Mesenchymal stem cell (in vitro differentiated cells and primary cell): ENCODE measurements around the gene SYPL1. TPM values are rescaled to one million over a fixed set of nuclear protein-coding genes. Genes with fewer than 3 reads are reported as not detected.

ENCODE experiments used
- DNase-seq: peaks from one replicate; pipeline ENCODE4 v3.0.0-alpha.2; 2013
- H2AFZ ChIP-seq: one replicate; pipeline ENCODE4 v1.6.1; 2013; ENCODE audit warnings: low read depth, mild to moderate bottlenecking, control low read depth, inconsistent platforms, low read length, moderate library complexity
- H2AK5ac ChIP-seq: 2 replicates; pipeline ENCODE4 v1.6.1; 2013; ENCODE audit warnings: low read length, moderate library complexity, mild to moderate bottlenecking, inconsistent platforms; ENCODE audit not compliant: severe bottlenecking
- H2BK120ac ChIP-seq: one replicate; pipeline ENCODE4 v1.6.1; 2013; ENCODE audit warnings: low read depth, mild to moderate bottlenecking, inconsistent platforms, low read length, moderate library complexity
- H2BK12ac ChIP-seq, 2 experiments: one replicate each; pipeline ENCODE4 v1.6.1; 2013; ENCODE audit warnings: inconsistent platforms in 2 of 2, low read length in 2 of 2, mild to moderate bottlenecking in 2 of 2, moderate library complexity in 2 of 2, control low read depth in 1 of 2
- H2BK15ac ChIP-seq: one replicate; pipeline ENCODE4 v1.6.1; 2013; ENCODE audit warnings: mild to moderate bottlenecking, low read depth, inconsistent platforms; ENCODE audit not compliant: poor library complexity, severe bottlenecking
- H2BK5ac ChIP-seq: 2 replicates; pipeline ENCODE4 v1.6.1; 2013; ENCODE audit warnings: low read depth, mild to moderate bottlenecking, low read length, control low read depth, inconsistent platforms; ENCODE audit not compliant: poor library complexity, severe bottlenecking
- H3K14ac ChIP-seq, 2 experiments: one replicate each; pipeline ENCODE4 v1.6.1; 2013; ENCODE audit warnings: inconsistent platforms in 2 of 2, low read length in 2 of 2, control low read depth in 1 of 2, mild to moderate bottlenecking in 1 of 2, moderate library complexity in 1 of 2
- H3K18ac ChIP-seq, 2 experiments: one replicate each; pipeline ENCODE4 v1.6.1; 2013; ENCODE audit warnings: inconsistent platforms in 2 of 2, low read length in 2 of 2, control low read depth in 1 of 2, low read depth in 1 of 2, mild to moderate bottlenecking in 1 of 2
- H3K23ac ChIP-seq, 2 experiments: one replicate each; pipeline ENCODE4 v1.6.1; 2013; ENCODE audit warnings: inconsistent platforms in 2 of 2, low read length in 2 of 2, mild to moderate bottlenecking in 2 of 2, moderate library complexity in 2 of 2, control low read depth in 1 of 2
- H3K27ac ChIP-seq: 2 replicates; pipeline ENCODE4 v1.5.1; 2013; ENCODE audit warnings: mild to moderate bottlenecking, moderate library complexity, low read length, control low read depth, inconsistent platforms; ENCODE audit not compliant: poor library complexity, severe bottlenecking
- H3K27me3 ChIP-seq, 2 experiments: 2 replicates each; pipeline versions ENCODE4 v1.6.1 to v1.7.0; 2013; ENCODE audit warnings: low read length in 2 of 2, mild to moderate bottlenecking in 2 of 2, moderate library complexity in 2 of 2, control low read depth in 1 of 2, inconsistent platforms in 1 of 2; ENCODE audit not compliant: control insufficient read depth in 1 of 2, insufficient read depth in 1 of 2
- H3K36me3 ChIP-seq, 2 experiments: 2 replicates each; pipeline versions ENCODE4 v1.6.1 to v1.7.0; 2013; ENCODE audit warnings: low read length in 2 of 2, control low read depth in 1 of 2, inconsistent platforms in 1 of 2, low read depth in 1 of 2, mild to moderate bottlenecking in 1 of 2; ENCODE audit not compliant: insufficient read depth in 2 of 2, control insufficient read depth in 1 of 2
- H3K4ac ChIP-seq, 2 experiments: one replicate each; pipeline ENCODE4 v1.6.1; 2013; ENCODE audit warnings: inconsistent platforms in 2 of 2, low read length in 2 of 2, mild to moderate bottlenecking in 2 of 2, moderate library complexity in 2 of 2, control low read depth in 1 of 2, low read depth in 1 of 2
- H3K4me1 ChIP-seq: 2 replicates; pipeline ENCODE4 v1.6.1; 2013; ENCODE audit warnings: low read depth, low read length, control low read depth; ENCODE audit not compliant: control insufficient read depth, insufficient read depth
- H3K4me2 ChIP-seq: 2 replicates; pipeline ENCODE4 v1.6.1; 2013; ENCODE audit warnings: low read length, mild to moderate bottlenecking, inconsistent platforms; ENCODE audit not compliant: poor library complexity, severe bottlenecking
- H3K4me3 ChIP-seq, 2 experiments: 2 replicates each; pipeline versions ENCODE4 v1.5.1 to v1.7.0; 2013; ENCODE audit warnings: low read length in 2 of 2, mild to moderate bottlenecking in 2 of 2, control low read depth in 1 of 2, low read depth in 1 of 2; ENCODE audit not compliant: insufficient read depth in 1 of 2
- H3K79me1 ChIP-seq: replicated peaks from 2 replicates; pipeline ENCODE4 v1.6.1; 2013; ENCODE audit warnings: mild to moderate bottlenecking, control low read depth, low read length, inconsistent platforms; ENCODE audit not compliant: poor library complexity, severe bottlenecking
- H3K9ac ChIP-seq: 2 replicates; pipeline ENCODE4 v1.7.0; 2013; ENCODE audit warnings: mild to moderate bottlenecking, low read length, moderate library complexity
- H3K9me3 ChIP-seq: 2 replicates; pipeline ENCODE4 v1.7.0; 2013; ENCODE audit warnings: mild to moderate bottlenecking, low read length; ENCODE audit not compliant: control insufficient read depth
- H4K8ac ChIP-seq: one replicate; pipeline ENCODE4 v1.6.1; 2013; ENCODE audit warnings: inconsistent platforms, mild to moderate bottlenecking, low read length, moderate library complexity
- H4K91ac ChIP-seq: one replicate; pipeline ENCODE4 v1.6.1; 2013; ENCODE audit warnings: mild to moderate bottlenecking, low read length, inconsistent platforms
- WGBS: methylation state at CpG from one replicate; pipeline ENCODE4 v1.1.7; 2013; ENCODE audit warnings: mixed read lengths; 5-methylcytosine and 5-hydroxymethylcytosine counted together
- polyA plus RNA-seq, 2 experiments: library from polyadenylated mRNA; stranded (reverse); fragments of 200-250 nt; gene quantifications; one replicate each; pipeline ENCODE4 v1.2.3, GENCODE V29; 2013

The SYPL1 gene
- polyA plus RNA-seq (2013, experiment 1 of 2) = 61.5 TPM
- 68.5 TPM for polyA plus RNA-seq (2013, experiment 2 of 2)

DNA sequence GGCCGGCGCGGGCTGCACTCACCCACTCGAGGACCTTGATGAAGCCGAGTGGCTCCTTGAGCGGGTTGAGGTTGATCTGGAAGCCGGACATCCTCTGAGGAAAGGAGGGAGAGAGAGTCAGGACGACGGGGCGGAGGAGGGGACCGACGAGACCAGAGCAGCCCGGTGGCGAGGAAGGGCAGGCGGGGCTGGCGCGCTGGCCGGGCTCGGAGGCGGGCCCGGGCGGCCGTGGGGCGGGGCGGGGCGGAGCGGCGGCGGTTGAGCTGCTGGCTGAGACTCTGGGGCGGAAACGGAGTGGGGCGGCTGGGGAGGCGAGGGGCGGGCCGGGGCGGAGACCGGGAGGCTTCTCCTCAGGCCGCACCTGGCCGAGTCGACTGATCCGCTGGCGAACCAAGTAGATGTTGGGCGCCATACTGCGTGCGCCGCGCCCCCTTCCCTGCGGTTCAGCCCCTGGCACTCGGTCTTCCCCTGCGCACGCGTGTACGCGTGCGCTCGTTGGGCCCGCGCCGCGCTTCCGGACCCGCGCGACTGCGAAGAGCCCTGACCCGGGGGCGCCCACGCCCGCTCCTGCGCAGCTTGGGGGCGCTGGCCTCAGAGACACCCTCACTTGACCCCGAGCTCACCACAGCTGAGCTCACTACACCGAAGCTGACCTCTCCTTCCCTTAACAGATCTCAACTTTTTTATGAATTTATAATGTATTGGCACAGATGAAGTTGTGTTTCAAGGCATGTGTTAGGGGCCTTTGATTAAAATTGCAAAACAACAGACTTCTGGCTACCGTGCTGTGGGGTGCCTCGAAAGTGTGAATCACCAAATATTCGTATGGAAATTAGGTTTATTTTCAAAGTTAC is at the start of gene SYPL1:
Gene SYPL1 (minus strand): TSS at position 195 of the 854 bp plus-strand sequence. CDS start 104 bp downstream, at position 91.
- Histone ChIP-seq H3K14ac (peak within 1 kb of the TSS; percentile 43 to 98), H2BK120ac (peak within 1 kb of the TSS; percentile 97), H2AFZ (peak within 1 kb of the TSS; percentile 91), H3K4me2 (peak within 1 kb of the TSS; percentile 84), H3K4ac (peak within 1 kb of the TSS; percentile 91 to 99), H3K27me3 (no peaks in the 10 kb centered on the region), H4K91ac (peak within 1 kb of the TSS; percentile 93), H3K9ac (peak within 1 kb of the TSS; percentile 94), H3K4me3 (peak within 1 kb of the TSS; percentile 84 to 85), H3K23ac (peak within 1 kb of the TSS; percentile 82 to 96), H3K9me3 (no peaks in the 10 kb centered on the region), H3K36me3 (no peaks in the 10 kb centered on the region), H4K8ac (peak within 1 kb of the TSS; percentile 97), H2AK5ac (peak within 1 kb of the TSS; percentile 49), H2BK5ac (peak within 1 kb of the TSS; percentile 99), H3K27ac (peak within 1 kb of the TSS; percentile 97), H3K79me1 (no peaks in the 10 kb centered on the region), H3K4me1 (no peaks in the 10 kb centered on the region), H2BK15ac (peak within 1 kb of the TSS; percentile 99), H2BK12ac (peak within 1 kb of the TSS; percentile 52 to 77), H3K18ac (peak within 1 kb of the TSS; percentile 99 to 100)
- DNase-seq = peak; percentile 89
- 3% methylated on average over 51 of the region's 76 CpGs for WGBS

DNA sequence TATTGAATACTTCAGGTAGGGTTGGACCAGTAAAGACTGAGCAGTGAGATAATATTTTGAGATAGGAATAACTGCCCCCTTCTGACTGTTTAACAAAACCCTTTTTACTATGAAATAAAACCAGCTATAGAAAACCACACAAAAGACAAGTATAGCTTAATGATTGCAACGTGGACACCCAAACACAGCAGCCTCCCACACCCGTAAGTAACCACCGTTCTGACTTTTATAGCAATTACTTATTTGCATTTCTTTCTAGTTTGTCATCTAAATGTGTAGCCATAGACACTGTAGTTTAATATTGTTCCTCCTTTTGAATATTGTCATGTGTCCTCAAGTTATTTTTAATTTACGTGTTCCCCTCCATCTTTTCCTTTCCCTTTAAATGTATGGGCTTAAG is 42.9 kb upstream of the SYPL1 start:
- no peak overlapping the region for H3K4ac ChIP-seq
- H3K4me1 ChIP-seq = peaks cover 2% of the 10 kb centered on the region
- H2AK5ac ChIP-seq = no peak overlapping the region
- H2BK12ac ChIP-seq = no peak overlapping the region
- H3K9me3 ChIP-seq = peaks cover 7% of the 10 kb centered on the region
- no peak overlapping the region for H3K4me3 ChIP-seq
- H4K8ac ChIP-seq = no peak overlapping the region
- no peak overlapping the region for H2BK15ac ChIP-seq
- H2BK5ac ChIP-seq = no peak overlapping the region
- H2AFZ ChIP-seq = no peak overlapping the region
- 100% methylated on average over 2 of the region's 4 CpGs for WGBS
- DNase-seq = no peak
- H3K79me1 ChIP-seq = no peaks in the 10 kb centered on the region
- peaks cover 3 to 14% of the 10 kb centered on the region in 2 experiments for H3K27me3 ChIP-seq
- no peak overlapping the region for H2BK120ac ChIP-seq
- H3K27ac ChIP-seq = no peak overlapping the region
- no peak overlapping the region for H3K18ac ChIP-seq
- H3K36me3 ChIP-seq = no peaks in the 10 kb centered on the region
- H3K14ac ChIP-seq = no peak overlapping the region
- H3K4me2 ChIP-seq = no peak overlapping the region
- no peak overlapping the region for H3K9ac ChIP-seq
- no peak overlapping the region for H3K23ac ChIP-seq
- no peak overlapping the region for H4K91ac ChIP-seq

DNA sequence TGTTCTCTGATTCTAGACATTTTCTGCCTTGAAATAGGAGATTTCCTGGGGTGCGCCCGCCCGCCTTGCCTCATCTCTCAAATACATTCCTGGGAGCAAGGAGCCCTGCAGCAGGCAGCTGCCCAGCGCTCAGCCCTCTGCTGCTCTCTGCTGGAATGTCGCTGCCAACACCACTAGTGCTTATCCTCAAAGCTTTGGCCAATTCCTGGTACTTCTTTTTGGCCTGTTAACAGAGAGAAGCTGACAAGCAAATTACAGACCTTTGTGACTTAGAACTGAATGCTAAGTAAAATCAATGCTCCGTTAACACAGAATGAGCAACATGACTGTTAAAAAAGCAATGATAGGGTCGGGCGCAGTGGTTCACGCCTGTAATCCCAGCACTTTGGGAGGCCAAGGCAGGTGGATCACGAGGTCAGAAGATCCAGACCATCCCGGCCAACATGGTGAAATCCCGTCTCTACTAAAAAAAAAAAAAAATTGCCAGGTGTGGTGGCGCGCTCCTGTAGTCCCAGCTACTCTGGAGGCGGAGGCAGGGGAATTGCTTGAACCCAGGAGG is 41.9 kb upstream of the SYPL1 start:
- H3K36me3 ChIP-seq = no peaks in the 10 kb centered on the region
- no peak overlapping the region for H4K91ac ChIP-seq
- no peak overlapping the region for H4K8ac ChIP-seq
- H3K27me3 ChIP-seq = peaks cover 3 to 14% of the 10 kb centered on the region in 2 experiments
- H3K4ac ChIP-seq = no peak overlapping the region
- H2BK15ac ChIP-seq = no peak overlapping the region
- DNase-seq = peak; percentile 76
- peak overlapping the region; percentile 51 for H3K9ac ChIP-seq
- no peak overlapping the region for H2BK120ac ChIP-seq
- no peak overlapping the region for H3K18ac ChIP-seq
- H3K4me3 ChIP-seq = peak overlapping the region in 1 of 2 experiments; percentile 40
- no peak overlapping the region for H2AFZ ChIP-seq
- no peak overlapping the region for H2BK12ac ChIP-seq
- H3K23ac ChIP-seq = no peak overlapping the region
- H3K4me2 ChIP-seq = no peak overlapping the region
- peaks cover 2% of the 10 kb centered on the region for H3K4me1 ChIP-seq
- WGBS = 57% methylated on average over 15 of the region's 15 CpGs
- H3K14ac ChIP-seq = no peak overlapping the region
- no peaks in the 10 kb centered on the region for H3K9me3 ChIP-seq
- H2BK5ac ChIP-seq = no peak overlapping the region
- H3K79me1 ChIP-seq = no peaks in the 10 kb centered on the region
- H2AK5ac ChIP-seq = no peak overlapping the region
- H3K27ac ChIP-seq = no peak overlapping the region

DNA sequence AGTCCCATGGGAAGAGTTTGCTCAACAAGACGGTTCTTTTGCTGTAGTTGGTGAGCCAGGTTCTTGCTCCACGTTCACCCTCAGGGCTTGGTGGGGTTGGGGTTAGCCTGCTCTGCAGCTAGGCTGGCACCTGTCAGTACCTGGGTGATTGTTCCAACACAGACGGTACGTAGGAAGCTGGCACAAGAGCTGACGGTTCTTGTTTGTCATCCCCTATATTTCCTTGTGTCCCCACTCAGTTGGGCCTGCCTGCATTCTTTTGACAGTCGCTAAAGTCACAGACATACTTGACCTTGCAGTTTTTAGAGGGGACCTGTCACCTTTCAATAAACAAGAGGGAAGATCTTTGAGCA is 40.2 kb upstream of the SYPL1 start:
- DNase-seq = no peak
- Histone ChIP-seq H4K8ac (no peak overlapping the region), H2AK5ac (no peak overlapping the region), H2AFZ (no peak overlapping the region), H4K91ac (no peak overlapping the region), H3K4me3 (no peak overlapping the region), H3K27me3 (peaks cover 3 to 14% of the 10 kb centered on the region in 2 experiments), H2BK120ac (no peak overlapping the region), H3K4ac (no peak overlapping the region), H3K14ac (no peak overlapping the region), H2BK15ac (no peak overlapping the region), H2BK5ac (no peak overlapping the region), H3K4me1 (peaks cover 2% of the 10 kb centered on the region), H2BK12ac (peak overlapping the region in 1 of 2 experiments; percentile 5), H3K4me2 (no peak overlapping the region), H3K18ac (no peak overlapping the region), H3K9me3 (no peaks in the 10 kb centered on the region), H3K23ac (no peak overlapping the region), H3K79me1 (no peaks in the 10 kb centered on the region), H3K27ac (no peak overlapping the region), H3K36me3 (no peaks in the 10 kb centered on the region), H3K9ac (no peak overlapping the region)
- 65% methylated on average over 6 of the region's 6 CpGs for WGBS
